GM10248 (cell line): Measurements from ENCODE around the gene AP2B1.

ENCODE experiments used
- CTCF ChIA-PET: fragments of 300-600 bp; sonication (Branson Sonifier 250); formaldehyde crosslinking; extraction: SDS; loops from one replicate; lab custom pipeline; 2021; ENCODE audit warnings: antibody characterized with exemption; lab: Yijun Ruan, JAX
- POLR2A ChIA-PET: fragments of 350-650 bp; sonication (Branson Sonifier 250); formaldehyde crosslinking; extraction: SDS; loops from one replicate; lab custom pipeline; 2020; ENCODE audit warnings: antibody characterized with exemption; lab: Yijun Ruan, JAX
- DNase-seq: peaks from one replicate; pipeline ENCODE4 v3.0.0; 2012; ENCODE audit errors: extremely low spot score
- TF ChIP-seq, protein P1 (sequence below): IDR thresholded peaks from 2 replicates; pipeline ENCODE4 v1.5.1; 2012; ENCODE audit warnings: mild to moderate bottlenecking, low read depth; ENCODE audit errors: extremely low read depth, missing control alignments, control extremely low read depth

Gene AP2B1

DNA sequence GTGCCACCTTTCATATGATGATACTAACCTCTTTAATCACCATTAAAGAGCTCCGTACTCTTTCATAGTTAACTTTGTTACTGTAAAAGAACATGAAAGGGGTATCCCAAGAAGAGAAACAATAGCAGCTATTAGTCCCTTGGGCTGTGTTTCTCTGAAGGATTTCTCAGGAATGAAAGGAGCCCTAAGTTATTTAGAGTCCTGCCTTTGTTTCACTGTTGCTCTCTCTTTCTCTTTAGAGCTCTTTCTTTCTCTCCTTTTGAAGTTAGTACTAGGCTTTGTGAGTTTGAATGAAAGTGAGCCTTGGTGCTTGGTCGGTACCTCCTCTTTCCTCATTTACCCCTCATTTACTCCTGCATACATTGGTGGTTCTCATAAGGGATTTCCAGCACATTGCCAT, 123.8 kb downstream of the AP2B1 start:
- ChIA-PET POLR2A (no interaction called here), CTCF (interaction anchor here (1.5 to 1.9 kb wide), 2 partner anchors 37 to 53 kb away, joined by 4 to 10 read pairs; no protein-coding TSS in a partner anchor)
- no peak for DNase-seq
- TF ChIP-seq, protein P1, sequence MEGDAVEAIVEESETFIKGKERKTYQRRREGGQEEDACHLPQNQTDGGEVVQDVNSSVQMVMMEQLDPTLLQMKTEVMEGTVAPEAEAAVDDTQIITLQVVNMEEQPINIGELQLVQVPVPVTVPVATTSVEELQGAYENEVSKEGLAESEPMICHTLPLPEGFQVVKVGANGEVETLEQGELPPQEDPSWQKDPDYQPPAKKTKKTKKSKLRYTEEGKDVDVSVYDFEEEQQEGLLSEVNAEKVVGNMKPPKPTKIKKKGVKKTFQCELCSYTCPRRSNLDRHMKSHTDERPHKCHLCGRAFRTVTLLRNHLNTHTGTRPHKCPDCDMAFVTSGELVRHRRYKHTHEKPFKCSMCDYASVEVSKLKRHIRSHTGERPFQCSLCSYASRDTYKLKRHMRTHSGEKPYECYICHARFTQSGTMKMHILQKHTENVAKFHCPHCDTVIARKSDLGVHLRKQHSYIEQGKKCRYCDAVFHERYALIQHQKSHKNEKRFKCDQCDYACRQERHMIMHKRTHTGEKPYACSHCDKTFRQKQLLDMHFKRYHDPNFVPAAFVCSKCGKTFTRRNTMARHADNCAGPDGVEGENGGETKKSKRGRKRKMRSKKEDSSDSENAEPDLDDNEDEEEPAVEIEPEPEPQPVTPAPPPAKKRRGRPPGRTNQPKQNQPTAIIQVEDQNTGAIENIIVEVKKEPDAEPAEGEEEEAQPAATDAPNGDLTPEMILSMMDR = no peak

DNA sequence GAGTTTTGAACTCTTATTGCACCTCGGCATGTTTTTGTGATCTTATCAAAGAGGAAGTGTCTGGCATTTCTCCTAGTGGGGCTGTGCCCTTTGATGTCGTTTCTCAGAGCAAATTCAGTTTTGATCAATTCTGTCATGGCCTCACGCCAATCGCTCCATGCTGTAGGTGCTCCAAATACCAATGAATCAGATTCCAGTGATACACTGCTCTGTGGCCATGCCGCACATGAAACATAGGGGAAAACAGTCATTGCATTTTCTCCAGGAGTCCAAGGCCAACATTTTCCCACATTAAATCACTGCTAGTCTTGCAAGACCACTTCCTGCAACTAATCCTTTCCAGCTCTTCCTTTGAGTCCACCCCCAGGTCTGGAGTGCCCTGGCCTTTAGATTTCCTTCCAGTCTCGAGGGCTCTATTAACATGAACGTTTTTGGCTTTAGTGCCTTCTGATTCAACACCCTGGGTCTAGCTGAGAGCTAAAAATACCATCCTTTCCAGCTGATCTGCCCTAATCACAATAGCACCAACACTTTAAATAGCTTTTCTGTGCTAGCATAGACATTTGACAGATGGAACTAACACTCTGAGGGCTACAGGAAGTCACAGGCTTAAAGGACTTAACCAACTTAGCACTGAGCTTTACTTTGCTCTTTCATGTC, 126.1 kb downstream of the AP2B1 start:
- CTCF ChIA-PET = interaction anchor here (1.1 to 1.7 kb wide), 2 partner anchors 8 to 51 kb away, joined by 4 to 5 read pairs; no protein-coding TSS in a partner anchor
- no peak for DNase-seq
- TF ChIP-seq, protein P1 = no peak
- POLR2A ChIA-PET = no interaction called here

DNA sequence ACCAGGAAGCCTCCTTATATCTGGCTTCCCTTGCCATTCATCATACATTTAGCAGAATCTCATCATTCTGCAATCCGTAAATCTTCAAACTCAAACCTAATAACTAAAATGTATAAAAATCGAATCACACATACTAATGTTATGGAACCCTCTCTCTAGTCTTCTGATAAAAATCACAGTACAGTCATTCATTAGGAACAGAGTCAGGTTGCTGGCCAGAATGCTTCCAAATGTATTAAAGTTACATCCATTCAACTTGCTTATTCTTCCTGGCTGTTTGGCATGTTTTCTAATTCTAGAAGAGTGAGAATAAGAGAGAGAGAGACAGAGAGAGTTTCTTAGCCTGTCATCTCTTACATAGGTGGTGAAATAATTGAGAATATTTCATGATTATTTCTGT, 127.9 kb downstream of the AP2B1 start:
- ChIA-PET CTCF (no interaction called here), POLR2A (no interaction called here)
- TF ChIP-seq, protein P1 = no peak
- no peak for DNase-seq

DNA sequence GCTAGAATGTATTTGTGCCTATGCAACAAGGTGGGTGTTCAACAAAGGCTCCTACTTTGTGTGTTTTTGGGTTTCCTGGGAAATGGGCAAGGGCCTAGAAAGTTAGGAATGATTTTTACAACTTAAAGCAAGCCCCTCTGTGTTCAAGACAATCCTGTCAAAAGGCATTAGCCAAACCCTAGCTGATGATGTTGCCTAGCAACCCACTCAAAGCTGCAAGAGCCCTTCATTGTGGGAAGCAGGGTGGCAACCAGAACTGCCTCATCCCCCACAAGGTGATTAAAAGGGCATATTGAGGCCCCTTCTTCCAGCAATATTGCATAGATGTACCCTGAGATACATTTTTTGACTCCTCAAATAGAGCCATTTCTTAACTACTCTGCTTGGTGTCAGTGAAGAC, 128.3 kb downstream of the AP2B1 start:
- no peak for DNase-seq
- ChIA-PET POLR2A (no interaction called here), CTCF (interaction anchor here (1.0 kb wide), 1 partner anchor 32 kb away, joined by 3 read pairs; no protein-coding TSS in a partner anchor)
- TF ChIP-seq, protein P1 = no peak

DNA sequence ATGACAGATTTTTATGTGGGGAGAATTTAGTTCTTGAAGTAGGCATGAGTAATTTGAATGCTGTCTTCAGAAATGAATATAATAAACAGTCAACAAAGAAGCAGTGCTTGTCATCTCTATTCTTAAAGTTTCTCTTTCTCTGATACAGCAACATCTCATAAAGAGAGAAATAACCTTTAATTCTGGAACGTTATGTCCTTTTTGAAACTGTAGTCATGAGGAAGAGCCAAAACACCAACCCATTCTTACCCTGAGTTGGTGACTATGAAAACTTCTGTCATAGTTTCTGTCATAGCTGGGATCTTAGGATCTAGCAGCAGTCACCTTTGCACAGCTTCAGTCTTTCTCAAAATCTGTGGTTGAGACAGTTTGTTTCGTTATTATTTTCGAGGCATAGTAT, 129.1 kb downstream of the AP2B1 start:
- TF ChIP-seq, protein P1 = no peak
- ChIA-PET CTCF (interaction anchor here (1.0 to 1.6 kb wide), 2 partner anchors 11 to 31 kb away, joined by 3 to 4 read pairs; no protein-coding TSS in a partner anchor), POLR2A (no interaction called here)
- no peak for DNase-seq

DNA sequence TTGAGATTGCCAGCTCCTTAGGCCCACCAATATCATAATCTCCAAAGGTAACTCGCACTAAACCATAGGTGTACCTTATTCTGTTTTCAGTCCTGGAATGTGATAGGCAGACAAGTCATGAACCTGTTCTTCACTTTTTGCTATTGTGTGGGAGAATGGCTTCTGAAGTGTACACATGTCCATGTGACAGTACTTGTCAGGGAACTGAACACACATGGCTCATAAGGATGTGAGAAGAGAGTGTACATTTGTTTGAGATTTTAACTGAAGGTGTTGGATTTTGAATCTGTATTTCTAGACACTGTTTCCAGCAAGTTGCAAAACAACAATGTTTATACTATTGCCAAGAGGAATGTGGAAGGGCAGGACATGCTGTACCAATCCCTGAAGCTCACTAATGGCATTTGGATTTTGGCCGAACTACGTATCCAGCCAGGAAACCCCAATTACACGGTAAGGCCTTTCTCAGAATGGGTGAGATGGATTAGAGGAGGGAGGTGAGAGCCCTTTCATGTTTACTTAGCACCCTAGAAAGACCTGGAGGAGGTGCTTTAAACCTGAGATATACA, 129.9 kb downstream of the AP2B1 start:
- TF ChIP-seq, protein P1 = no peak
- POLR2A ChIA-PET = no interaction called here
- DNase-seq = no peak
- CTCF ChIA-PET = interaction anchor here (1.5 to 2.8 kb wide), 4 partner anchors 9 to 31 kb away, joined by 3 to 12 read pairs (median 6); no protein-coding TSS in a partner anchor
